Left cardiac atrium (tissue), 4 donors: ENCODE data around the gene ZYX. TPM values are rescaled to one million over a fixed set of nuclear protein-coding genes. Genes with fewer than 3 reads are reported as not detected.

ENCODE experiments used
- ATAC-seq, 2 donors: fragments of 200-7000 bp; cut with Tn5 transposase; one replicate each; pipeline ENCODE4 v1.9.1; 2020; ENCODE audit warnings: mild to moderate bottlenecking in 2 of 2, moderate library complexity in 2 of 2
- DNase-seq: peaks from one replicate; pipeline ENCODE4 v3.0.0-alpha.2; 2020
- intact Hi-C, 2 donors: fragments of 100-400 bp; cut with DNase I; formaldehyde crosslinking; loops; one replicate each; pipeline versions ENCODE4 v1.14.1 to v1.15.1; 2022 to 2023
- total RNA-seq, 2 donors: library from RNA; stranded (reverse); fragmentation: NEBNext Ultra II Directional; extraction: Animal tissue kit (Norgen Biotek cat#: 25700); gene quantifications; one replicate each; pipeline ENCODE4 v1.2.1, GENCODE V29; 2021
- donor health status: DM: no; HTN: yes; CAD: no.
- donor health status: DM: no; HTN: yes; CAD: no; lungs with severe emphysema.
- donor health status: DM: yes; HTN: yes; CAD: no.
- donor health status: Dilated cardiomyopathy.

Gene ZYX
- total RNA-seq, 2 donors from 2014 or later: 79.1 to 156 TPM

GRCh38 chr7:143381427-143382125 is 431 bp downstream of the ZYX start:
- intact Hi-C loops: loop anchor here in 1 of 2 donors (2.0 kb wide), 1 partner anchor 35 kb away; no protein-coding TSS in a partner anchor
- peak; percentile 1 to 4 for ATAC-seq
- DNase-seq: peak; percentile 82

- ATAC-seq: no peak
- DNase-seq: no peak
- intact Hi-C loops: no loop called here
Measured at GRCh38 chr7:143382126-143382790, 1.1 kb downstream of the ZYX start.

GRCh38 chr7:143382791-143383641 is 1.9 kb downstream of the ZYX start:
- intact Hi-C loops: no loop called here
- DNase-seq (no peak), ATAC-seq (no peak)

- intact Hi-C loops: no loop called here
- DNase-seq (no peak), ATAC-seq (no peak)
Measured at GRCh38 chr7:143383642-143383957, 2.5 kb downstream of the ZYX start.

- DNase-seq (no peak), ATAC-seq (no peak)
- intact Hi-C loops: no loop called here
Measured at GRCh38 chr7:143384148-143384547, 3.0 kb downstream of the ZYX start.

GRCh38 chr7:143384661-143385631 is 3.8 kb downstream of the ZYX start:
- intact Hi-C loops: no loop called here
- ATAC-seq: no peak

GRCh38 chr7:143385891-143386781 is 5.0 kb downstream of the ZYX start:
- intact Hi-C loops: no loop called here
- ATAC-seq: peak in 1 of 2 donors; percentile 1

More at GRCh38 chr7:143384661-143385631, 3.8 kb downstream of the ZYX start:
- DNase-seq: peak; percentile 33

GRCh38 chr7:143387156-143387975 is 6.2 kb downstream of the ZYX start:
- intact Hi-C loops: no loop called here
- ATAC-seq (no peak), DNase-seq (no peak)

More at GRCh38 chr7:143385891-143386781, 5.0 kb downstream of the ZYX start:
- DNase-seq: peak; percentile 41

GRCh38 chr7:143388051-143388450 is 6.9 kb downstream of the ZYX start:
- DNase-seq: no peak
- no peak for ATAC-seq
- intact Hi-C loops: no loop called here

- intact Hi-C loops: no loop called here
- no peak for ATAC-seq
- peak; percentile 24 for DNase-seq
Measured at GRCh38 chr7:143388491-143389101, 7.5 kb downstream of the ZYX start.

- intact Hi-C loops: no loop called here
- peak; percentile 22 for DNase-seq
- ATAC-seq: no peak
Measured at GRCh38 chr7:143389316-143390103, 8.4 kb downstream of the ZYX start.

- no peak for ATAC-seq
- peak; percentile 21 for DNase-seq
- intact Hi-C loops: no loop called here
Measured at GRCh38 chr7:143390104-143390772, 9.1 kb downstream of the ZYX start.

GRCh38 chr7:143390773-143391317 is 9.7 kb downstream of the ZYX start:
- DNase-seq (peak; percentile 23), ATAC-seq (no peak)
- intact Hi-C loops: no loop called here

- DNase-seq (peak; percentile 83), ATAC-seq (peak; percentile 74 to 76)
- intact Hi-C loops: no loop called here
Measured at GRCh38 chr7:143391462-143392404, 10.6 kb downstream of the ZYX start.
